ENCODE measurements around the gene IFNAR1.

The IFNAR1 gene

DNA sequence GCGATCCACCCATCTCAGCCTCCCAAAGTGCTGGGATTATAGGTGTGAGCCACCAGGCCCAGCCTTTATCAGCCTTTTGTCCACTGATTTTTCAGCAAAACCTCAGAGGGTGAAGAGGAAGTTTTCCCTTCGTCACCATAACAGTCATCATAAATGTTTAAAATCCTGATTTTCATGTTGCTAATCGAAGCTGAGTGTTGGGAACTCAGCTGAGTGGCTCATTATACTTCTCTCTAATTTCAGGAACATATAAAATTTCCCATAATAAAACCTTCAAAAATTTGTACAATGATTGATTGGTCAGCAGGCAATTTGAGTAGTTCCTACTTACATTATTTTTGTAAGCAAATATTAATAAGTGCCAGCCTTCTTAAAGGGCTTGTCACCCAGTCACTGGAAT lies 46.6 kb downstream of the IFNAR1 start:
- no peak for ATAC-seq
- TF ChIP-seq SNAI2 (CRISPR knock-in tag; IDR thresholded peaks at IDR 0.05) (no peak), TCF4 (CRISPR knock-in tag; IDR thresholded peaks at IDR 0.05; ENCODE audit: borderline replicate concordance) (no peak), ESRRG (CRISPR knock-in tag; IDR thresholded peaks at IDR 0.05) (no peak), ZFP30 (CRISPR knock-in tag; IDR thresholded peaks at IDR 0.05) (no peak), ZC3H10 (CRISPR knock-in tag; IDR thresholded peaks at IDR 0.05) (no peak), ZNF8 (CRISPR knock-in tag; IDR thresholded peaks at IDR 0.05) (no peak), ISL1 (CRISPR knock-in tag; IDR thresholded peaks at IDR 0.05) (no peak), TOX (CRISPR knock-in tag; IDR thresholded peaks at IDR 0.05; ENCODE audit: borderline replicate concordance) (no peak), PPARA (CRISPR knock-in tag; IDR thresholded peaks at IDR 0.05; ENCODE audit: borderline replicate concordance) (no peak), BACH2 (CRISPR knock-in tag; IDR thresholded peaks at IDR 0.05; ENCODE audit: borderline replicate concordance) (no peak)
- TF ChIP-seq, protein P1, sequence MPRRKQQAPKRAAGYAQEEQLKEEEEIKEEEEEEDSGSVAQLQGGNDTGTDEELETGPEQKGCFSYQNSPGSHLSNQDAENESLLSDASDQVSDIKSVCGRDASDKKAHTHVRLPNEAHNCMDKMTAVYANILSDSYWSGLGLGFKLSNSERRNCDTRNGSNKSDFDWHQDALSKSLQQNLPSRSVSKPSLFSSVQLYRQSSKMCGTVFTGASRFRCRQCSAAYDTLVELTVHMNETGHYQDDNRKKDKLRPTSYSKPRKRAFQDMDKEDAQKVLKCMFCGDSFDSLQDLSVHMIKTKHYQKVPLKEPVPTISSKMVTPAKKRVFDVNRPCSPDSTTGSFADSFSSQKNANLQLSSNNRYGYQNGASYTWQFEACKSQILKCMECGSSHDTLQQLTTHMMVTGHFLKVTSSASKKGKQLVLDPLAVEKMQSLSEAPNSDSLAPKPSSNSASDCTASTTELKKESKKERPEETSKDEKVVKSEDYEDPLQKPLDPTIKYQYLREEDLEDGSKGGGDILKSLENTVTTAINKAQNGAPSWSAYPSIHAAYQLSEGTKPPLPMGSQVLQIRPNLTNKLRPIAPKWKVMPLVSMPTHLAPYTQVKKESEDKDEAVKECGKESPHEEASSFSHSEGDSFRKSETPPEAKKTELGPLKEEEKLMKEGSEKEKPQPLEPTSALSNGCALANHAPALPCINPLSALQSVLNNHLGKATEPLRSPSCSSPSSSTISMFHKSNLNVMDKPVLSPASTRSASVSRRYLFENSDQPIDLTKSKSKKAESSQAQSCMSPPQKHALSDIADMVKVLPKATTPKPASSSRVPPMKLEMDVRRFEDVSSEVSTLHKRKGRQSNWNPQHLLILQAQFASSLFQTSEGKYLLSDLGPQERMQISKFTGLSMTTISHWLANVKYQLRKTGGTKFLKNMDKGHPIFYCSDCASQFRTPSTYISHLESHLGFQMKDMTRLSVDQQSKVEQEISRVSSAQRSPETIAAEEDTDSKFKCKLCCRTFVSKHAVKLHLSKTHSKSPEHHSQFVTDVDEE (CRISPR knock-in tag; IDR thresholded peaks at IDR 0.05), result no peak
- TF ChIP-seq, protein P2, sequence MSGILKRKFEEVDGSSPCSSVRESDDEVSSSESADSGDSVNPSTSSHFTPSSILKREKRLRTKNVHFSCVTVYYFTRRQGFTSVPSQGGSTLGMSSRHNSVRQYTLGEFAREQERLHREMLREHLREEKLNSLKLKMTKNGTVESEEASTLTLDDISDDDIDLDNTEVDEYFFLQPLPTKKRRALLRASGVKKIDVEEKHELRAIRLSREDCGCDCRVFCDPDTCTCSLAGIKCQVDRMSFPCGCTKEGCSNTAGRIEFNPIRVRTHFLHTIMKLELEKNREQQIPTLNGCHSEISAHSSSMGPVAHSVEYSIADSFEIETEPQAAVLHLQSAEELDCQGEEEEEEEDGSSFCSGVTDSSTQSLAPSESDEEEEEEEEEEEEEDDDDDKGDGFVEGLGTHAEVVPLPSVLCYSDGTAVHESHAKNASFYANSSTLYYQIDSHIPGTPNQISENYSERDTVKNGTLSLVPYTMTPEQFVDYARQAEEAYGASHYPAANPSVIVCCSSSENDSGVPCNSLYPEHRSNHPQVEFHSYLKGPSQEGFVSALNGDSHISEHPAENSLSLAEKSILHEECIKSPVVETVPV (CRISPR knock-in tag; IDR thresholded peaks at IDR 0.05), result no peak
- TF ChIP-seq, protein P3, sequence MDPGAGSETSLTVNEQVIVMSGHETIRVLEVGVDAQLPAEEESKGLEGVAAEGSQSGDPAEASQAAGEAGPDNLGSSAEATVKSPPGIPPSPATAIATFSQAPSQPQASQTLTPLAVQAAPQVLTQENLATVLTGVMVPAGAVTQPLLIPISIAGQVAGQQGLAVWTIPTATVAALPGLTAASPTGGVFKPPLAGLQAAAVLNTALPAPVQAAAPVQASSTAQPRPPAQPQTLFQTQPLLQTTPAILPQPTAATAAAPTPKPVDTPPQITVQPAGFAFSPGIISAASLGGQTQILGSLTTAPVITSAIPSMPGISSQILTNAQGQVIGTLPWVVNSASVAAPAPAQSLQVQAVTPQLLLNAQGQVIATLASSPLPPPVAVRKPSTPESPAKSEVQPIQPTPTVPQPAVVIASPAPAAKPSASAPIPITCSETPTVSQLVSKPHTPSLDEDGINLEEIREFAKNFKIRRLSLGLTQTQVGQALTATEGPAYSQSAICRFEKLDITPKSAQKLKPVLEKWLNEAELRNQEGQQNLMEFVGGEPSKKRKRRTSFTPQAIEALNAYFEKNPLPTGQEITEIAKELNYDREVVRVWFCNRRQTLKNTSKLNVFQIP (CRISPR knock-in tag; IDR thresholded peaks at IDR 0.05; ENCODE audit: borderline replicate concordance, low read depth), result no peak

DNA sequence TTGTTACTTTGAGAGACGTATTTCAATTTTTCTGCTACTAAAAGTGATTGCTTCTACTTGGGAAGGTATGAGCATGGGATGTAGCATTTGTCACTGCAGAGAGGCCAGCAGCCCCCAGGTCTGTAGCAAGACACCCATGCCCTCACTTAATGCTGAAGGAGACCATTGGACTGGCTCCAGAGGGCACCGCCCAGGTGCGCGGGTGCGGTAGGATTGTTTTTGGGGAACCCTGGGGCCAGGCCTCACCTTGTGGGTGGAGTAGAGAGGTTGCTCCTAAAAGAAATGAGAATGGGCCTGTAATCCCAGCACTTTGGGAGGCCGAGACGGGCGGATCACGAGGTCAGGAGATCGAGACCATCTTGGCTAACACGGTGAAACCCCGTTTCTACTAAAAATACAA lies 47.8 kb downstream of the IFNAR1 start:
- TF ChIP-seq, protein P4, sequence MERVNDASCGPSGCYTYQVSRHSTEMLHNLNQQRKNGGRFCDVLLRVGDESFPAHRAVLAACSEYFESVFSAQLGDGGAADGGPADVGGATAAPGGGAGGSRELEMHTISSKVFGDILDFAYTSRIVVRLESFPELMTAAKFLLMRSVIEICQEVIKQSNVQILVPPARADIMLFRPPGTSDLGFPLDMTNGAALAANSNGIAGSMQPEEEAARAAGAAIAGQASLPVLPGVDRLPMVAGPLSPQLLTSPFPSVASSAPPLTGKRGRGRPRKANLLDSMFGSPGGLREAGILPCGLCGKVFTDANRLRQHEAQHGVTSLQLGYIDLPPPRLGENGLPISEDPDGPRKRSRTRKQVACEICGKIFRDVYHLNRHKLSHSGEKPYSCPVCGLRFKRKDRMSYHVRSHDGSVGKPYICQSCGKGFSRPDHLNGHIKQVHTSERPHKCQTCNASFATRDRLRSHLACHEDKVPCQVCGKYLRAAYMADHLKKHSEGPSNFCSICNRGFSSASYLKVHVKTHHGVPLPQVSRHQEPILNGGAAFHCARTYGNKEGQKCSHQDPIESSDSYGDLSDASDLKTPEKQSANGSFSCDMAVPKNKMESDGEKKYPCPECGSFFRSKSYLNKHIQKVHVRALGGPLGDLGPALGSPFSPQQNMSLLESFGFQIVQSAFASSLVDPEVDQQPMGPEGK (CRISPR knock-in tag; IDR thresholded peaks at IDR 0.05; ENCODE audit: borderline replicate concordance), result no peak
- no peak for TF ChIP-seq OSR1 (CRISPR knock-in tag; IDR thresholded peaks at IDR 0.05)
- TF ChIP-seq, protein P3 (CRISPR knock-in tag; IDR thresholded peaks at IDR 0.05; ENCODE audit: borderline replicate concordance, low read depth), result no peak
- no peak for TF ChIP-seq PPARA (CRISPR knock-in tag; IDR thresholded peaks at IDR 0.05; ENCODE audit: borderline replicate concordance)
- no peak for TF ChIP-seq ARNTL (CRISPR knock-in tag; IDR thresholded peaks at IDR 0.05; ENCODE audit: borderline replicate concordance, low read depth)
- TF ChIP-seq, protein P2 (CRISPR knock-in tag; IDR thresholded peaks at IDR 0.05), result no peak
- no peak for TF ChIP-seq TOX (CRISPR knock-in tag; IDR thresholded peaks at IDR 0.05; ENCODE audit: borderline replicate concordance)
- TF ChIP-seq CSDC2 (CRISPR knock-in tag; IDR thresholded peaks at IDR 0.05), result no peak
- no peak for TF ChIP-seq ZNF8 (CRISPR knock-in tag; IDR thresholded peaks at IDR 0.05)
- TF ChIP-seq BACH2 (CRISPR knock-in tag; IDR thresholded peaks at IDR 0.05; ENCODE audit: borderline replicate concordance), result no peak
- TF ChIP-seq ZFP30 (CRISPR knock-in tag; IDR thresholded peaks at IDR 0.05), result no peak
- no peak for TF ChIP-seq ZNF565 (CRISPR knock-in tag; conservative IDR thresholded peaks at IDR 0.05; ENCODE audit: low read depth)
- no peak for TF ChIP-seq ZNF70 (CRISPR knock-in tag; IDR thresholded peaks at IDR 0.05)
- TF ChIP-seq GLIS3 (CRISPR knock-in tag; IDR thresholded peaks at IDR 0.05), result no peak
- no peak for TF ChIP-seq ZC3H10 (CRISPR knock-in tag; IDR thresholded peaks at IDR 0.05)
- TF ChIP-seq ISL1 (CRISPR knock-in tag; IDR thresholded peaks at IDR 0.05), result no peak
- no peak for TF ChIP-seq ESRRG (CRISPR knock-in tag; IDR thresholded peaks at IDR 0.05)
- TF ChIP-seq TCF4 (CRISPR knock-in tag; IDR thresholded peaks at IDR 0.05; ENCODE audit: borderline replicate concordance), result no peak
- TF ChIP-seq, protein P1 (CRISPR knock-in tag; IDR thresholded peaks at IDR 0.05), result no peak
- no peak for TF ChIP-seq RARB (CRISPR knock-in tag; IDR thresholded peaks at IDR 0.05)

More for the DNA sequence above, 47.8 kb downstream of the IFNAR1 start:
- ATAC-seq, result no peak

All from SK-N-SH treated with all-trans-retinoic acid at 6 μM for 48 hours (cell line).